HCT116 (cell line): ENCODE measurements around the gene SPACDR. TPM values are rescaled to one million over a fixed set of nuclear protein-coding genes. Genes with fewer than 3 reads are reported as not detected.

Experiments
- ATAC-seq: fragments of 200-7000 bp; cut with Tn5 transposase; 2 replicates; pipeline ENCODE4 v1.9.1; 2020; ENCODE audit warnings: mild to moderate bottlenecking, moderate library complexity
- BruUV-seq: library from RNA; stranded (reverse); fragments of 400-500 nt; replicated peaks from 2 replicates; lab custom pipeline; 2021; lab: Mats Ljungman, UMichigan
- CTCF ChIA-PET: fragments of 300-600 bp; sonication (Branson Sonifier 250); formaldehyde crosslinking; loops from one replicate; lab custom pipeline; 2021; ENCODE audit warnings: antibody characterized with exemption; lab: Charles Lee
- POLR2A ChIA-PET: fragments of 300-600, 350-600 bp; sonication (Branson Sonifier 250); formaldehyde crosslinking; loops from one replicate; lab custom pipeline; 2021; ENCODE audit warnings: antibody characterized with exemption; lab: Charles Lee
- RAD21 ChIA-PET, 2 experiments: fragments of 300-600 bp; sonication (Branson Sonifier 250); formaldehyde crosslinking; loops; one replicate each; lab custom pipeline; 2023; ENCODE audit warnings: low total read pairs in 2 of 2; ENCODE audit not compliant: uncharacterized antibody in 2 of 2, unreplicated experiment in 2 of 2, low non-redundant PET in 1 of 2; lab: Charles Lee
- DNase-seq: peaks from one replicate; pipeline ENCODE4 v3.0.0-alpha.2; 2010; ENCODE audit warnings: low read depth, low spot score
- H2AFZ ChIP-seq: fragments of 200-600 bp; shearing (Covaris generic), sonication (generic); 2 replicates; pipeline ENCODE4 v1.6.1; 2017; ENCODE audit warnings: low read depth, mixed run types, mixed read lengths, antibody characterized with exemption, low read length; ENCODE audit not compliant: poor library complexity, severe bottlenecking
- H3K27ac ChIP-seq: 2 replicates; pipeline ENCODE4 v1.5.1; 2012; ENCODE audit warnings: low read depth, low read length
- H3K27me3 ChIP-seq: fragments of 200-600 bp; sonication (generic); 2 replicates; pipeline ENCODE4 v1.6.1; 2016; ENCODE audit warnings: mixed run types, low read length, mixed read lengths; ENCODE audit not compliant: insufficient read depth
- H3K36me3 ChIP-seq, 2 experiments: fragments of 200-500 bp in 1 of 2; fragments of 200-600 bp in 1 of 2; sonication (Bioruptor generic) in 1 of 2; sonication (generic) in 1 of 2; 2 replicates each; pipeline versions ENCODE4 v1.5.1 to v1.6.1; 2014 to 2016; ENCODE audit warnings: low read length in 2 of 2, inconsistent platforms in 1 of 2, mixed read lengths in 1 of 2, mixed run types in 1 of 2; ENCODE audit not compliant: insufficient read depth in 2 of 2, control insufficient read depth in 1 of 2
- H3K4me1 ChIP-seq, 2 experiments: fragments of 200-600 bp in 1 of 2; sonication (generic) in 1 of 2; 2 replicates each; pipeline versions ENCODE4 v1.5.1 to v1.6.1; 2012 to 2017; ENCODE audit warnings: low read length in 2 of 2, inconsistent platforms in 1 of 2, mild to moderate bottlenecking in 1 of 2, mixed read lengths in 1 of 2, mixed run types in 1 of 2, moderate library complexity in 1 of 2; ENCODE audit not compliant: insufficient read depth in 2 of 2, control insufficient read depth in 1 of 2
- H3K4me2 ChIP-seq: fragments of 200-600 bp; sonication (generic); 2 replicates; pipeline ENCODE4 v1.6.1; 2017; ENCODE audit warnings: mixed run types, low read length, mixed read lengths
- H3K4me3 ChIP-seq, 2 experiments: fragments of 200-600 bp in 1 of 2; sonication (generic) in 1 of 2; replicated peaks in 1 of 2; 2 replicates each; pipeline ENCODE4 v1.5.1; 2011 to 2016; ENCODE audit warnings: low read length in 2 of 2, control low read depth in 1 of 2, low read depth in 1 of 2, mild to moderate bottlenecking in 1 of 2, mixed read lengths in 1 of 2, mixed run types in 1 of 2
- H3K79me2 ChIP-seq: fragments of 200-600 bp; sonication (generic); 2 replicates; pipeline ENCODE4 v1.6.1; 2017; ENCODE audit warnings: mild to moderate bottlenecking, mixed run types, low read length, moderate library complexity, mixed read lengths; ENCODE audit not compliant: insufficient read depth
- H3K9ac ChIP-seq: fragments of 200-600 bp; sonication (generic); 2 replicates; pipeline ENCODE4 v1.6.1; 2016; ENCODE audit warnings: low read length, mixed read lengths
- H3K9me2 ChIP-seq: fragments of 200-600 bp; sonication (generic), shearing (Covaris generic); 2 replicates; pipeline ENCODE4 v1.6.1; 2017; ENCODE audit warnings: mixed run types, mild to moderate bottlenecking, moderate library complexity; ENCODE audit not compliant: insufficient read depth
- H3K9me3 ChIP-seq, 2 experiments: fragments of 200-500 bp in 1 of 2; fragments of 200-600 bp in 1 of 2; sonication (Bioruptor generic) in 1 of 2; sonication (generic) in 1 of 2; 2 replicates each; pipeline ENCODE4 v1.6.1; 2014 to 2017; ENCODE audit warnings: low read length in 2 of 2, mixed read lengths in 2 of 2, inconsistent platforms in 1 of 2, low read depth in 1 of 2, mild to moderate bottlenecking in 1 of 2, mixed run types in 1 of 2, moderate library complexity in 1 of 2; ENCODE audit not compliant: control insufficient read depth in 1 of 2, insufficient read depth in 1 of 2
- H4K20me1 ChIP-seq: fragments of 200-600 bp; sonication (generic), shearing (Covaris generic); 2 replicates; pipeline ENCODE4 v1.6.1; 2017; ENCODE audit warnings: mixed run types, mild to moderate bottlenecking, moderate library complexity; ENCODE audit not compliant: insufficient read depth
- ATF3 ChIP-seq: IDR thresholded peaks from 2 replicates; pipeline ENCODE4 v1.6.1; 2012
- SP1 ChIP-seq: IDR thresholded peaks from 2 replicates; pipeline ENCODE4 v1.6.1; 2012; ENCODE audit warnings: low read depth
- intact Hi-C: fragments of 100-400 bp; cut with micrococcal nuclease; formaldehyde crosslinking; loops from 2 replicates; pipeline ENCODE4 v1.10.0; 2022
- total RNA-seq: library from RNA; stranded (reverse); gene quantifications from one replicate; pipeline ENCODE4 v1.2.1, GENCODE V29; 2021; ENCODE audit not compliant: unreplicated experiment

Gene SPACDR
- total RNA-seq, 1 experiment from 2014 or later = 1.7 TPM

DNA sequence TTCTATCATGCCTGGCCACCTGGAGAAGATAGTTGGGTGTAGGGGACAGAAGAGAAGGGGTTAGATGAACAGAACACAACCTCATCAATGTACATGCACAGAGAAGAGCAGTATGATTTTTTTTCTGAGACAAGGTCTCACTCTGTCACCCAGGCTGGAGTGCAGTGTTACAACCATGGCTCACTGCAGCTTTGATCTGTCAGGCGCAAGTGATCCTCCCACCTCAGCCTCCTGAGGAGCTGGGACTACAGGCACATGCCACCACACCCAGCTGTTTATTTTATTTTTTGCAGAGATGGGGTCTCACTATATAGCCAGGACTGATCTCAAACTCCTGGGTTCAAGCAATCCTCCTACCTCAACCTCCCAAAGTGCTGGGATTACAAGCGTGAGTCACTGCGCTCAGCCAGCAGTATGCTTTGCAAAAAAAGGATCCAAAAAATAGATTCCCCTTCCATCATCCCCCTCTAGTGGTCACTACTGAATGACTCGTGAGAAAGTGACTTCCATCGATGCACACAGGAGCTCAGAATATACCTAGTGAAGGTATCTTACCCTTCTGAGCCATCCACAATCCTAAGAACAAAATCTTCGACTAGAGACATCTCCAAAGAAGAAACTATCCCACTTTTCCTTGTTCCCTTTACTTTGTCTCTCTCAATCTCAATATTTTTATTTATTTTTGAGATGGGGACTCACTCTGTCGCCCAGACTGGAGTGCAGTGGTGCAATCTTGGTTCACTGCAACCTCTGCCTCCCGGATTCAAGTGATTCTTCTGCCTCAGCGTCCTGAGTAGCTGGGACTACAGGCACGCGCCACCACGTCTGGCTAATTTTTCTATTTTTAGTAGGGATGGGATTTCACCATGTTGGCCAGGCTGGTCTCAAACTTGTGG lies 56.5 kb downstream of the SPACDR start (continued):
- TF ChIP-seq ATF3 = no peak

DNA sequence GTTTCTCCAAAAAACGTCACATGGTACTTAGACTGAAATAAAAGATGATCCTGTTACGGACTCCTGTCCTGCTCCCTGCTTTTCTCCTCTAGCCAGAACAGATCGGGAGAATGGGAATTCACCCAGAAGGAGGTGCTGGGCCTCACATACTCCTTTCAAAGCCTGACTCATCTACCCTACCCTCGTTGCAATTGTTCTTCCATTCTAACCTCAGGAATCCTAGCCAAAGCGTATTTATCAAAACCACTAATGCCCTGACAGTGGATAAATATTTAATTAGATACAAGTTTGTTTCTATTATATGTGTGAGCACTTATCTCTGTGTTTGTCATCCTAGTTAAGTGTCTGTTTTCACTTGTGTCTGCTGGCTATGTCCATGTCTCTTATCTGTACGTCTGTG lies 57.3 kb downstream of the SPACDR start:
- H3K36me3 ChIP-seq = no peaks in the 10 kb centered on the region
- TF ChIP-seq SP1 = no peak
- no peak overlapping the region for H3K27ac ChIP-seq
- H3K9me2 ChIP-seq = no peaks in the 10 kb centered on the region
- peaks cover 0 to 6% of the 10 kb centered on the region in 2 experiments; a peak in 1 of 4 replicates for H3K4me1 ChIP-seq
- no TSS peak for BruUV-seq
- no peak overlapping the region for H2AFZ ChIP-seq
- H3K79me2 ChIP-seq = no peaks in the 10 kb centered on the region
- no peak overlapping the region for H3K4me3 ChIP-seq
- ATAC-seq = no peak
- ChIA-PET RAD21 (interaction anchor here (1.3 kb wide), 2 partner anchors 274 kb away, joined by 3 to 7 read pairs; no protein-coding TSS in a partner anchor), POLR2A (interaction anchor here (1.3 kb wide), 1 partner anchor 22 kb away, joined by 7 read pairs; the partner anchor contains the start of gene ZCWPW1), CTCF (interaction anchor here (0.6 to 1.5 kb wide), 8 partner anchors 11 to 276 kb away, joined by 3 to 9 read pairs (median 4); partner anchors contain the start of gene ZCWPW1)
- intact Hi-C loops = loop anchor here (2.0 to 10.0 kb wide), 2 partner anchors 212 to 274 kb away; no protein-coding TSS in a partner anchor
- DNase-seq = no peak
- H4K20me1 ChIP-seq = no peaks in the 10 kb centered on the region
- peaks cover 10% of the 10 kb centered on the region; the same call in 1 of the 2 replicates for H3K27me3 ChIP-seq
- H3K9me3 ChIP-seq = no peaks in the 10 kb centered on the region
- no peak overlapping the region for H3K9ac ChIP-seq
- no peak overlapping the region for H3K4me2 ChIP-seq

Other genes starting within 250 kb of the SPACDR start
- gene PVRIG, start 244.3 kb downstream of the SPACDR start, total RNA-seq = 0.30 TPM
- gene SPDYE3, start 156.6 kb downstream of the SPACDR start, total RNA-seq = not detected
- 60.2 TPM for gene PILRB, start 106.1 kb downstream of the SPACDR start, total RNA-seq
- gene PILRA, start 90.8 kb downstream of the SPACDR start, total RNA-seq = 1.8 TPM
- 1.5 TPM for gene ZCWPW1, start 35.6 kb downstream of the SPACDR start, total RNA-seq
- gene MEPCE, start 34.4 kb downstream of the SPACDR start, total RNA-seq = 44.4 TPM
- gene PPP1R35, start 27.8 kb downstream of the SPACDR start, total RNA-seq = 68.7 TPM
- gene TSC22D4, start 15.0 kb upstream of the SPACDR start, total RNA-seq = 36.9 TPM
- gene NYAP1, start 19.7 kb upstream of the SPACDR start, total RNA-seq = 6.7 TPM
- 14.0 TPM for gene AGFG2, start 74.9 kb upstream of the SPACDR start, total RNA-seq
- gene SAP25, start 109.6 kb upstream of the SPACDR start, total RNA-seq = 4.4 TPM
- gene LRCH4, start 121.9 kb upstream of the SPACDR start, total RNA-seq = 47.9 TPM
- 2.1 TPM for gene FBXO24, start 122.1 kb upstream of the SPACDR start, total RNA-seq
- 12.4 TPM for gene PCOLCE, start 138.1 kb upstream of the SPACDR start, total RNA-seq
- gene MOSPD3, start 148.3 kb upstream of the SPACDR start, total RNA-seq = 32.8 TPM
- 11.8 TPM for gene TFR2, start 177.3 kb upstream of the SPACDR start, total RNA-seq
- not detected for gene ACTL6B, start 192.2 kb upstream of the SPACDR start, total RNA-seq
- gene GNB2, start 209.5 kb upstream of the SPACDR start, total RNA-seq = 246 TPM
- gene GIGYF1, start 230.0 kb upstream of the SPACDR start, total RNA-seq = 59.7 TPM
- gene POP7, start 241.9 kb upstream of the SPACDR start, total RNA-seq = 67.5 TPM